Measurements from ENCODE around the gene SMARCC1.

Gene SMARCC1

DNA sequence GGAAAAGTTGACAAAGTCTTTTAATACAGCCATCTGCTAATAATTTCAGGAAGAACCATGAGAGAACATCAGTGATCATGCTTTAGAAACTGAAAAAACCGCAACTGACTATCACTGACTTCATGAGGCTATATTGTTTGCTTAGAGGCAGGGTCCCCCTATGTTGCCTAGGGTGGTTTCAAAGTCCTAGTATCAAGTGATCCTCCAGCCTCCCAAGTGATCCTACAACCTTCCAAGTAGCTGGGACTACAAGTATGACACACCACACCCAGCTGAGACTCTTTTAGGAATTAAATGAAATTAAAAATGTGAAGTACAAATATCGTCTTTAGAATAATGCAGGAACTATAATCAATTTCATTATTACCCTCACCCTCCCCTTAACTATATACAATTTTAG, 144.8 kb downstream of the SMARCC1 start:
- DNase-seq (ENCODE audit: extremely low read depth in 1 of 2, low read depth in 1 of 2) = no peak

DNA sequence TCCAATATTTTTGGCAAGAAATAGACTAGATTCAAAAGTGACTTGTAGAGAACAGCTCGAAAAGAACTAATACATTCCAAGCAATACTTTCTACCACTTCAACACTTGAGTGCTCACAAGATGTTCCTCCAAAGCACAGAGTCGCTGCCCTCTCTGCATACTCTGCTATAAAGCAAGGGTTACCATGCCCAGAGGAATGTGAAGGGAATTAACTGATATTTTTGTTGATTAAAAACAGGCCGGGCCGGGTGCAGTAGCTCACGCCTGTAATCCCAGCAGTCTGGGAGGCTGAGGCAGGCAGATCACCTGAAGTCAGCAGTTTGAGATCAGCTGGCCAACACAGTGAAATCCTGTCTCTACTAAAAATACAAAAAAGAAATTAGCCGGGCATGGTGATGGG, 145.5 kb downstream of the SMARCC1 start:
- DNase-seq (ENCODE audit: extremely low read depth in 1 of 2, low read depth in 1 of 2) = no peak

DNA sequence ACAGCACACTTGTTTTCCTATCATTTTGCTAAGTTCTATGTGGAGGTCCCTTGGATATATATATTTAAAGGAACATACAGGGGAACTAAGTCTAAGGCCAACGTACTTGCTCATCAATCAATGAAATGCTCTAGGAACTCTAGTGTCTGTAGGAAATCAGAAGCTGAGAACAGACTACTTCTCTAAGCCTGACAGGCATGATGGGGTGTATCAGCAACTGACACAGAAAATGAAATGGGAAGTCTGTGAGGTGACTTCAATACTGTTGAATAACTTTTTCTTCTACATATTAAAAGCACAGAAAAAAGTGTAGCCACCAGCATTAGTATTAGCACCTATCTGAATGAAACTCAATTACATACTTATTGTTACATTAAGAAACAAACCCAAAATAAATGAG, 146.2 kb downstream of the SMARCC1 start:
- no peak for DNase-seq (ENCODE audit: extremely low read depth in 1 of 2, low read depth in 1 of 2)

DNA sequence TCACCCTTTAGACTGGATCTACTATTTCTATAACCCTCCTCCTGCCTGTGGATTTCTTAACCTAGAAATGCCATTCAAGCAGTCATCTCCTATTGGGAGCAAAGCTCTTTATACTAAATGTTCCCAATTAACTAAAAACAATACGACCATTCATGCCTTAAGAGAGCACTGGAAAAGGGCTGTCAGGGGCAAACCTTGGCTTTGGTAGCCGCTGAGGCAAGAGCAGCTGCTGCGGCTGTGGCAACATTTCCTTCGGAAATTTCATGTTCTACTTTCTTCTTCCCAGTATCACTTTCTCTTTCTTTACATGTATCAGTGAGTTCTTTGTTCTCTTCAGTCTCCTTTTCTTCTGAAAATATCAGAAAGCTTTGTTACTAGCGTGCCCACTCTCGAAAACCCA, 146.7 kb downstream of the SMARCC1 start:
- DNase-seq (ENCODE audit: extremely low read depth in 1 of 2, low read depth in 1 of 2) = no peak

DNA sequence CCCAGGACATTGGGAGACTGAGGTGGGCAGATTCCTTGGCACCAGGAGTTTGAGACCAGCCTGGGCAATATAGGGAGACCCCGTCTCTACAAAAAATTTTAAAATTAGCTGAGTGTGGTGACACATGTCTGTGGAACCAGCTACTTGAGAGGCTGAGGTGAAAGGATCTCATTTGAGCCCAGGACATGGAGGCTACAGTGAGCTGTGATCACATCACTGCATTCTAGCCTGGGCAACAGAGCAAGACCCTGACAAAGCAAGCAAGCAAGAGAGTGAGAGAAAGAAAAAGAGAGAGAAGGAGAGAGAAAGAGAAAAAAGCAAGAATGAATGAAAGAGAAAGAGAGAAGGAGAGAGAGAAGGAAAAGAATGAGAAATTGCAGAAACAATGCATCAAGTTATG, 150.9 kb downstream of the SMARCC1 start:
- DNase-seq (ENCODE audit: extremely low read depth in 1 of 2, low read depth in 1 of 2) = no peak

DNA sequence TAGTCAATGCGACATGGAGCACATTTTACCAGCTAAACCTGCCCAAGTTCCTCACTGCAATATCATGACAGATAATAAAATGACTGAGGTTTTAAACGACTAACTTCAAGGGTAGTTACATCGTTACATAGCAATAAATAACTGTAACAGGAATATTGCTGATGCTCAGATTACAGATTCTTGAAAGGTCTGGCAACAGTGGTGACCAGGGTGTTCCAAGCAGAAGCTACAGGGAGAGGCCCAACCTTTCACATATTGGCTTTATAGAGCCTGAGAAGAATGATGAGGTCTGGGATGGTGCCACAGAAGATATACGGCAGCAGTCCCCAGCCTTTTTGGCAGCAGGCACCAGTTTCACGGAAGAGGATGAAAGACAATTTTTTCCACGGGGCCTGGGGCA, 151.9 kb downstream of the SMARCC1 start:
- no peak for DNase-seq (ENCODE audit: extremely low read depth in 1 of 2, low read depth in 1 of 2)

DNA sequence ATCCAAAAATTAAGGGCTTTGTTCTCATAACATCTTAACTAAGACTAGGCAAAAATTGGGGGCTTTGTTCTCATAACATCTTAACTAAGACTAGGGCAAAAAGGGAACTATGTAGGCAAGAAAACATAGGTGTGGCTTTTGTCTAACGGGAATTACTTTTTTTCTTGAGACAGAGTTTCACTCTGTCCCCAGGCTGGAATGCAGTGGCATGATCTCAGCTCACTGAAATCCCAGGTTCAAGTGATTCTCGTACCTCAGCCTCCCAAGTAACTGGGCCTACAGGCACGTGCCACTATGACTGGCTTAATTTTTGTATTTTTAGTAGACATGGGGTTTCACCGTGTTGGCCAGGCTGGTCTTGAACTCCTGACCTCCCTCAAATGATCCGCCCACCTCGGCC, 153.3 kb downstream of the SMARCC1 start:
- no peak for DNase-seq (ENCODE audit: extremely low read depth in 1 of 2, low read depth in 1 of 2)

DNA sequence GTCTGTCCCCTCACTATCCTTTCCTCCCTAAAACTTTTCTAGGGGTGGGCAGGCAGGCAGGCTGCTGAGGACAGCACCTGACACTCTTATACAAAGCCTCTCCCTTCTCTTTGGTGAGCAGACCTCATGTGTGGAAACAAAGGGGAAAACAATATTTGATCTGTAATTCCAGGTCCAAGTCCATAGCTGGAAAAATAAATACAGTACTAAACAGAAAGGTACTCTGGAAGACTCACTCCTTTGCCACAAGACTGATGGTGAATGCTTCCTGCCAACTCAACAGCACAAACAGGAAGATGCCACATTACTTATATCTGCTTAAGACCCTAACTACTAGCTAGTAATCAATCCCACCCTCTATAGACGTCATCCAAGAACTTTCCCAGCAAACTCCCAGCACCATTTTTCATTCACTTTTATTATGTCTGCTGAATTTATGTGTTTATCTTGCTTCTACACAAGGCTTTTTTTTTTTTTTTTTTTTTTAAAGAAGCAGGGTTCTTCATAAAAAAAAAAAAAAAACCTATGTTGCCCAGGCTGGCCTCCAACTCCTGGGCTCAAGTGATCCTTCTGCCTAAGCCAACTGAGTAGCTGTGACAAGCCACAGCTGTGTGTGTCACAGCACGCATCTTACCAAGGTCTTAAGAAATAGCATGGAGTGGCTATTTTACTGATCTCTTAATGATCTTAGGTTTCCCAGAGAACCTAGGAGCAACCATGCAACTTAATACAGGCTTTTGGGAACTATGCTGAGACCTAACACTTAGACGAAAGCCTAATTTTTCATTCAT, 158.8 kb downstream of the SMARCC1 start:
- no peak for DNase-seq (ENCODE audit: extremely low read depth in 1 of 2, low read depth in 1 of 2)

DNA sequence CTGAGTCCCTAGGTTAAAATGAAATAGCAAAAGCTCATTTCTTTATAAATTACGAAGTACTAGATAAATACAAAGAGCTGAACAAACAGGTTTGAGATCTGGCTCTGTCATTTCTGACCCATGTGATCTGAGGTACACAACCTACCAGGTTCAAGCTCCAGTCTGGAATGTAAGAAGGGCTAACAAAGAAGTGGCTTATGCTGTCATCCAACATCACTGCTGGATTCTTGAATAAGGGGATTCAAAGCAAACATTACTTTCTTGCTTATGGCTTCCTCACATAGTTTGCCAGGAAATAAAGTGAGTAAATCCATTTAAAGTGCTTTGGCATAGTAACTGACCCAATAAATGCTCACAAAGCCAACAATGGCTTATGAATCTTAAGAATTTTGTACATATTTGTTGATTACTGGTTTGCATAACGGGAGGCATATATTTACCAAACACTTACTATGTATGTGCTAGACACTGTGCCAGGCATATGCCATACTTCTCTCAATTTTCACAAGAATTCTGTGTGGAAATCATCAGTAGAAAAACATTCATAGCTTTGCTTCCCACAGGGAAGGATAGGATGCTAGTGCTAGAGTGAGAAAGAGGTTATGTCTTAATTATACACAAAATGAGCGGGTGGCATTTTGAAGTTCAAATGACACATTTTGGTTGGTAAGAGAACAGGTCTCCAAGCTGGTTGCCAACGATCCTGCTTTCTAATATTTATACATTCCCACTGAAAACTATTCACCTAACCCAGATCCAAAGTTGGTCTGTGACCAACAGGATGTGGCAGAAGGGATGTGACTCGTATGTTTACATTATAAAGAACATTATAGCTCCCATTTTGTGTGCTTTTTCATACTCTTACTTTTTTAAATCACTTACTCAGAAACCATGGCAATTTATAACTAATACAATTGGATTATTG, 164.3 kb downstream of the SMARCC1 start:
- DNase-seq (ENCODE audit: extremely low read depth in 1 of 2, low read depth in 1 of 2) = no peak

DNA sequence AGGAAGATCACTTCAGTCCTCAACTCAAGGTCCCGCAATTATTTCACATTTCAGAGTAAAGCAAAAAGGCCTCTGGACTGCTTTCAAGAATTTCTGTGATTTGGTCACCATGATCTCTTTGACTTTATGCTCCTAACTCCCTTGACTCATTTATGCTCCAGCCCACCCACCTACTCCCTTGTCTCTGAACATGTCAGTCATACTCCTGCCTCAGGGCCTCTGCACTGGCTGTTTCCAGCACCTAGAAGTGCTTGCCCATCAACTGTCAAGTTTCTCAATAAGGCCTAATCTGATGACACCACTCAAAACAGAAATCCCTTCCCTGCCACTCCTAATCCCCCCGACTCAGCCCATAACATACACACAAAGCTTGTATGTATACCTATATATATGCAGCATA, 166.9 kb downstream of the SMARCC1 start:
- DNase-seq (ENCODE audit: extremely low read depth in 1 of 2, low read depth in 1 of 2) = no peak

DNA sequence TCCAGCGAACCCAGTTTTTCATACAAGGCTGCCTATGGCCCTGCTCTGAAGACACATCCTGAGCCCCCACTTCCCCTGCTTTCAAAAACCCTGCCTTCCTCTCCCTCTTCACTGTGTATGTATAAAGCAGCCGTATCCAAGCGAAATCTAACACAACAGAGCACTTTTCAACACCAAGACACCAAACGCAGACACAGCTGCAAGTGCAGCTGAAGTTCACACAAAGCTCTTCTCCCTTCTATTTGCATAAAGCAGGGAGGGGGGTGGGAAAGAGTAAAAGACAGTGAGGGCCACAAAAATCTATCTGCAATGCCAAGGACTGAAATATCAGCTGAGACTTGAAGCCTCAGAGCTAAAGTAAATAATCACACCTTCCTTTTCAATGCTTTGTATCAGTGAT, 168.0 kb downstream of the SMARCC1 start:
- DNase-seq (ENCODE audit: extremely low read depth in 1 of 2, low read depth in 1 of 2) = no peak

DNA sequence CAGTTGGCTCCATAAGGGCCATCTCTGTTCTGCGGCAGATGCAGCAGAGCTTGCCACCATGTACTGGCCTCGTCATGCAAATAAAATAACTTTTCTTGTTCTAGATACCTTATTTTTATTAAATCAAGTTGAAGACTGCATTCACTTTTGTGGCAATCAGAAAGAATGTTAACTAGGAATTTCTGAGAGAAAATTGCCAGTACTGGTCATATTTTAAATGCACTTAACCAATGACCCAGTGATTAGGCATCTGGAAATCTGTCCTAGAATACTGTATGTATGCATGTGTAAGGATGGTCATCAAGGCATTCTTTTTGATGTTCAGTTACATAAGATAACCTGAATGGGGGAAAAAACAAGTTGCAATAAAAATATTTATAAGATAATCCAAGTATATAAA, 168.8 kb downstream of the SMARCC1 start:
- DNase-seq (ENCODE audit: extremely low read depth in 1 of 2, low read depth in 1 of 2) = no peak

DNA sequence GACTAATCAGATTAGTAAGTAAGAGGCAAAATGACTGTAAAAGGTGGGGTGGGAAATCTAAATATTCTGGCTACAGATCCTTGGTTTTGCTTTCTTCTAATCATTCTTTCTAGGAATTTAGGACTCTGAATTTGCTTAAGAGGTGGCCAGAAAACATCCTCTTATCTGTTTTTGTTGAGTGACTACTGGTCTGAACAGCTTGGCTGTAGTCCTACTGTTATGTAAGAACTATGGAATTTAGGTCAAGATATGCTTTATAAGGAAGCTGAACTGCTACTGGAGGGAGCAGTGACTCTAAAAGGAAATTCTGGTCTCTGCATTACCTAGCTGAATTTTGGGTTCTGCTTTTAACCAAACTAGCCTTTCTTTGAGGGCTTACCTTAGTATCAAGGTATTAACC, 169.5 kb downstream of the SMARCC1 start:
- DNase-seq (ENCODE audit: extremely low read depth in 1 of 2, low read depth in 1 of 2) = no peak

DNA sequence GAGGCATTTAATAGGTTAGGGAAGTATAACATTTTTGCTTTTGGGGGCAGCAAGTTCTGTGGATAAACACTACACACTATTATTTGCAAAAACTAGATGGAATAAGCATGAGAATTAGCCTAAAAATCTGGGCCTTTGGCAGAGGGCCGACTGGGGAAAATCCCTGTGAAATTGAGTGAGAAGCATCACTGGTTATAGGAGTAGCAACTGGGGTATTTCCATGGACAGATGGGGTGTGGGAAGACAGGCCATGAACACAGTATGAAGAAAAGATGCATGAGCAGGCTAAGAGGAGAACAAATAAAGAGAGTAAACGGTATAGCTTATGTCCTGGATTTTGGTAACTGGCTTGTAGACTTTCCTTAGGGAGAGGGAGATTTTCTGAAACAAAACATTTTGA, 170.1 kb downstream of the SMARCC1 start:
- DNase-seq (ENCODE audit: extremely low read depth in 1 of 2, low read depth in 1 of 2) = no peak

DNA sequence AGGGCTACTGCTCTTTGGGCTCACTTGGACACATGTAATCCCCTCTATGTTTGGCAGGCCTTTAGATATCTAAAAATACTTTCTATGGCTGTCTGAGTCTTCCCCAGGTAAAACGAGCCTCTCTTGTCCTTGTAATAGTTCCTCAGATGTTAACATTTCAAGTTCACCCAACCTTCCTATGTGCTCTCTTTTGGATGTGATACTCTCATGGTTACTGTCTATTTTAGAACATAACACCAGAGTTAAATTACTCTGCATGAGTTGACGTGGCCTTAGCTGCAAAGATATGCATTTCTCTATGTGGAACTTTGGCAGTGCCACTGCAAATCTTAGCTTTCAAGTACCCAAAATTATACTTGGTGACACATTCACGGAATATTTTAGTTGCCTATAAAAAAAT, 171.1 kb downstream of the SMARCC1 start:
- no peak for DNase-seq (ENCODE audit: extremely low read depth in 1 of 2, low read depth in 1 of 2)

DNA sequence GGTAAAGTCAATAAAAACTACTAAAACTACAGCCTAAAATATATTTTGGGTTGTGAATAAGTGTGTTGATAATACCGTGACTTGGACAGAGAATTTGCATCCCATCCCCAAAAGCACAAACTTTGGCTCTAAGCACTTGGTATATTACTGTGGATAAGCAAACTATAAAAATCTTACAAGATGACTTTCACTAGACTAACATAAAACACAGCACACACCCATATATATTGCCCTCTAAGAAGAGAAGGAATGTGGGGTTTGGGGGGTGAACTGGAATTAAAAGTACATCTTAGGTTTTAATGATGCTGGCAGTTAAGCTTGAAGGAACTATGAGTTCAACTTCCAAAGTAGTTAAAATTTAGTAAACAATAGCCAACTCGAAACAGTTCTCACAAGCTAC, 174.4 kb downstream of the SMARCC1 start:
- DNase-seq (ENCODE audit: extremely low read depth in 1 of 2, low read depth in 1 of 2) = no peak

DNA sequence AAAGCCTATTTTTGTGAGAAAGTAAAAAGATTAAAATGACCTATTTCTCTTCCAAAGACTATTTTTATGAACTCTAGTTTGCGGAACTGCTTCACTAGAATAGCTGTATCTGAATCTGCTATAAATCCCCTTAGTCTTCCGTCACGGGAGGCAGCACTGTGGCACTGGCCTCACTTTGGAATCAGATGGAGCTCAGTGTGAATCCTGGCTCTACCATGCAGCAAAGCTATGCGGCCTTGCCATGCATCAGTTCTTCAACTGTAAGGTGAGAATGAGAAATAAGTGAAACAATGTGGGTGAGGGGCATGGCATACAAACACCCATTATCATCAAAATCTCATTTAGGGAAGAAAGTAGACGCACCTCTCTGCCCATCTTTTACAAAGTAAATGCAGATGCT, 175.5 kb downstream of the SMARCC1 start:
- no peak for DNase-seq (ENCODE audit: extremely low read depth in 1 of 2, low read depth in 1 of 2)

DNA sequence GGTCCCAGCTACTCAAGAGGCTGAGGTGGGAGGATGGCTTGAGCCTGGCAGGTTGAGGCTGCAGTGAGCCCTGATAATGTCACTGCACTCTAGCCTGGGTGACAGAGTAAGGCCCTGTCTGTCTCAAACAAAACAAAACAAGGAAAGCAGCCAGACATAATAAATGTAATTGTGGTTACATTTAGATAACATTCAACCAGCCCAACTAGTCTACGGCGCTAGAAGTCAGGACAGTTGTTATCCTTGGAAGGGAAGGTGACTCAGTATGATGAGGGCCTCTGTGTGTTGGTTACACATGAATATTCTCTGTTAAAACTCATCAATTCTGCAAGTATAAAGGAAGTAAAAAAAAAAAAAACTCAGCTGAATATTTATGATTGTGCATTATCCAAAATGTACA, 176.0 kb downstream of the SMARCC1 start:
- DNase-seq (ENCODE audit: extremely low read depth in 1 of 2, low read depth in 1 of 2) = no peak

DNA sequence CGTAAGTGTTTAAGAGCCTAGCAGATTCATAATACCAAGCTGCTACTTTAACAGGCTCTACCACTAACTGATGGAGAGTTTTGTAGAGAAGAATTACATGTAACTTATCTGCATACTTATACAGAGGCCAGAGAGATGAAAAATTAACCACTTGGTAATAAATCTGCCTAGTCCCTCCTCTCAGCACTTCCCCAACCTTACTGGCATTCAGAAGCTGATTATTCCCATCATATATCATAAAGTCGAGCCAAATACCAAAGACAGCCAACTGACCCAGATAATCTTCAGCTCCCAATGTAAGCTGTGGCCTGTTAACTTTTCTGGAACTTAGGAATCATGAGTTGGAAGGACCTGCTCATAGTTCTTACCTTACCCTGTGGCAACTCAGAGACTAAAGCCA, 177.5 kb downstream of the SMARCC1 start:
- DNase-seq (ENCODE audit: extremely low read depth in 1 of 2, low read depth in 1 of 2) = no peak

DNA sequence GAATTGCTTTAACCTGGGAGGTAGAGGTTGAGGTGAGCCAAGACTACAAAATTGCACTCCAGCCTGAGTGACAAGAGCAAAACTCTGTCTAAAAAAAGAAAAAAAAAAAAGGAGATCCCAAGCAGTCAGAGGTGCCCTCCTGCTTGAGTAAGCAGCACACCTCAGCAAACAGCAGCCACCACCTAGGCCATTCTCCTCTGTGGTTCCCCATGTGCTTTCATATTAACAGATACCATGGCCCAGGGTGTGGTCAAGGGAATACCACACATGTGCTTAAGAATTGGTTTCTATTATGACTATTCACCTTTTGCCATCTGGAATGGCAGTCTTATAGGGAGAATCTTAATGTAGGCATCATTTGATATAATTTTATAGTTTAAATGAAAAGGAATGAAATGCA, 178.4 kb downstream of the SMARCC1 start:
- DNase-seq (ENCODE audit: extremely low read depth in 1 of 2, low read depth in 1 of 2) = no peak

DNA sequence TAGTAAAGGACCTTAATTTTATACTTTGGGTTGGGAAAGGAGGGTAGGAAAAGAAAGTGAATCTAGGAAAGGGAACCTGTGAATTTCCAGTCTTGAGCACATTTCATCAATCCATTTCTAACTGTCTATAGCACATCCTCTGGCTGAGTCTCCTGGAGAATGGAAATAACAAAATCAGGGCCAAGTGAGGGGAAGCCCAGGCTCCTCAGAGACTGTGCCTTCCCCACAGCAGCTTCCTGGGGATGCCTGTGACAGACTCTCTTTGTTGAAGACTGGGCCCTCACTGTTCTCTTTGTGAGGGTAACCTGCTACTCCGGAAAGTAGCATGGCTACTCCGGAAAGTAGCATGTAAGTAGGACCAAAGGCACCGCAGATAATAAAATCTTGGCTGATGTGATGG, 180.4 kb downstream of the SMARCC1 start:
- no peak for DNase-seq (ENCODE audit: extremely low read depth in 1 of 2, low read depth in 1 of 2)

DNA sequence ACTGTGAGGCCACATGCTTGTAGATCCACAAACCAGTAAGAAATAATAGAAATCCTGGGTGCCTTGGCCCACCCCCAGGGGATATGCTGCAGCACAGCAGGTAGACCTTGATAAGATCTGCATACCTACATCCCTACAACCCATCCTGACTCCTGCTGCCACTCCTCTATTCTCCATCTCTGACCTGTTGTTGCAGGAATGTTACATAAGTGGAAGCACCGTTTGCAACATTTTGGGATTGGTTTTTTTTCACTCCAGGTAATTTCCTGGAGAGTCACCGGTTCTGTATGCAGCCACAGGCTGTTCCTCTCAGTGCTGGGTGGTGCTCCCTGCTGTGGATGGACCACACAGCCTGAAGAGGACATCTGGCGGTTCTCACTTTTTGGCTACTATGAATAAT, 186.9 kb downstream of the SMARCC1 start:
- DNase-seq (ENCODE audit: extremely low read depth in 1 of 2, low read depth in 1 of 2) = no peak

Measured in stimulated activated CD8-positive, alpha-beta memory T cell treated with anti-CD3 and anti-CD28 coated beads, Interleukin-7, amount 100 ng/mL, for 48 hours (primary cell).